SK-N-SH treated with all-trans-retinoic acid at 6 μM for 48 hours (cell line): Measurements from ENCODE around the gene PRKAA1.

Source experiments
- ATAC-seq: fragments of 200-7000 bp; cut with Tn5 transposase; 3 replicates; pipeline ENCODE4 v1.9.1; 2020; ENCODE audit warnings: mild to moderate bottlenecking, moderate library complexity
- ARNTL ChIP-seq: fragments of 450-650 bp; formaldehyde crosslinking; IDR thresholded peaks from 2 replicates; pipeline ENCODE4 v1.5.0; 2020; ENCODE audit warnings: low read depth, mild to moderate bottlenecking, moderate library complexity, borderline replicate concordance
- BACH2 ChIP-seq: fragments of 250-450 bp; sonication (Bioruptor Pico); IDR thresholded peaks from 2 replicates; pipeline ENCODE4 v1.9.0; 2021; ENCODE audit warnings: mild to moderate bottlenecking, borderline replicate concordance
- CREB5 ChIP-seq: fragments of 250-450 bp; sonication (Bioruptor Pico); IDR thresholded peaks from 2 replicates; pipeline ENCODE4 v1.5.1; 2020; ENCODE audit warnings: low read depth, mild to moderate bottlenecking, moderate library complexity
- CSDC2 ChIP-seq: fragments of 250-450 bp; sonication (Bioruptor Pico); IDR thresholded peaks from 2 replicates; pipeline ENCODE4 v1.5.0; 2020; ENCODE audit warnings: mild to moderate bottlenecking, moderate library complexity
- CSRNP3 ChIP-seq: fragments of 250-450 bp; sonication (Bioruptor Pico); IDR thresholded peaks from 2 replicates; pipeline ENCODE4 v1.5.1; 2021; ENCODE audit warnings: mild to moderate bottlenecking, moderate library complexity
- ISL1 ChIP-seq: fragments of 250-450 bp; sonication (Bioruptor Pico); IDR thresholded peaks from 2 replicates; pipeline ENCODE4 v2.1.2; 2022; ENCODE audit warnings: mild to moderate bottlenecking, moderate library complexity
- OSR1 ChIP-seq: fragments of 250-450 bp; sonication (Bioruptor Pico); IDR thresholded peaks from 2 replicates; pipeline ENCODE4 v1.8.0; 2022; ENCODE audit warnings: moderate library complexity, mild to moderate bottlenecking, inconsistent platforms
- PATZ1 ChIP-seq: fragments of 250-450 bp; sonication (Bioruptor Pico); IDR thresholded peaks from 2 replicates; pipeline ENCODE4 v1.8.0; 2020; ENCODE audit warnings: mild to moderate bottlenecking, moderate library complexity, borderline replicate concordance
- PPARA ChIP-seq: fragments of 250-450 bp; sonication (Bioruptor Pico); IDR thresholded peaks from 2 replicates; pipeline ENCODE4 v1.5.0; 2020; ENCODE audit warnings: mild to moderate bottlenecking, borderline replicate concordance
- RARB ChIP-seq: fragments of 250-450 bp; sonication (Bioruptor Pico); IDR thresholded peaks from 2 replicates; pipeline ENCODE4 v1.8.0; 2021; ENCODE audit warnings: mild to moderate bottlenecking, moderate library complexity
- SNAI2 ChIP-seq: fragments of 250-450 bp; sonication (Bioruptor Pico); IDR thresholded peaks from 2 replicates; pipeline ENCODE4 v1.5.0; 2020; ENCODE audit warnings: mild to moderate bottlenecking, moderate library complexity
- TCF4 ChIP-seq: fragments of 250-450 bp; sonication (Bioruptor Pico); IDR thresholded peaks from 2 replicates; pipeline ENCODE4 v1.8.0; 2021; ENCODE audit warnings: mild to moderate bottlenecking, moderate library complexity, borderline replicate concordance
- TOX ChIP-seq: fragments of 250-450 bp; sonication (Bioruptor Pico); IDR thresholded peaks from 2 replicates; pipeline ENCODE4 v1.8.0; 2021; ENCODE audit warnings: mild to moderate bottlenecking, moderate library complexity, borderline replicate concordance
- TSHZ2 ChIP-seq: fragments of 250-450 bp; sonication (Bioruptor Pico); IDR thresholded peaks from 2 replicates; pipeline ENCODE4 v1.5.0; 2020; ENCODE audit warnings: mild to moderate bottlenecking, moderate library complexity
- ZC3H10 ChIP-seq: fragments of 250-450 bp; sonication (Bioruptor Pico); IDR thresholded peaks from 2 replicates; pipeline ENCODE4 v1.5.1; 2021; ENCODE audit warnings: mild to moderate bottlenecking, moderate library complexity
- ZFP3 ChIP-seq: fragments of 250-450 bp; sonication (Bioruptor Pico); IDR thresholded peaks from 2 replicates; pipeline ENCODE4 v1.5.0; 2020; ENCODE audit warnings: mild to moderate bottlenecking, moderate library complexity
- ZFP30 ChIP-seq: fragments of 450-650 bp; formaldehyde crosslinking; IDR thresholded peaks from 2 replicates; pipeline ENCODE4 v1.5.0; 2022; ENCODE audit warnings: mild to moderate bottlenecking, moderate library complexity
- ZNF565 ChIP-seq: fragments of 450-650 bp; formaldehyde crosslinking; conservative IDR thresholded peaks from 2 replicates; pipeline ENCODE4 v1.5.0; 2020; ENCODE audit warnings: low read depth, mild to moderate bottlenecking, moderate library complexity
- ZNF70 ChIP-seq: fragments of 450-650 bp; formaldehyde crosslinking; IDR thresholded peaks from 2 replicates; pipeline ENCODE4 v1.5.0; 2020; ENCODE audit warnings: mild to moderate bottlenecking, moderate library complexity
- ZNF8 ChIP-seq: fragments of 450-650 bp; formaldehyde crosslinking; IDR thresholded peaks from 2 replicates; pipeline ENCODE4 v1.5.0; 2020; ENCODE audit warnings: mild to moderate bottlenecking, moderate library complexity

Gene PRKAA1

GRCh38 chr5:40798012-40798800 lies at the start of gene PRKAA1:
Gene PRKAA1, minus strand, starts transcription at chr5:40798374. Its CDS starts 185 bp downstream, at chr5:40798189.
- peak; percentile 95 for ATAC-seq
- TF ChIP-seq ZFP3 (CRISPR knock-in tag) (no peak), BACH2 (CRISPR knock-in tag) (no peak), SNAI2 (CRISPR knock-in tag) (no peak), TCF4 (CRISPR knock-in tag) (no peak), ARNTL (CRISPR knock-in tag) (no peak), ZFP30 (CRISPR knock-in tag) (no peak), CSDC2 (CRISPR knock-in tag) (no peak), RARB (CRISPR knock-in tag) (no peak), CSRNP3 (CRISPR knock-in tag) (no peak), OSR1 (CRISPR knock-in tag) (no peak), ZNF565 (CRISPR knock-in tag) (no peak), PPARA (no peak), ZNF70 (CRISPR knock-in tag) (no peak), ISL1 (CRISPR knock-in tag) (no peak), TOX (CRISPR knock-in tag) (no peak), CREB5 (CRISPR knock-in tag) (no peak), ZNF8 (no peak), PATZ1 (CRISPR knock-in tag) (no peak; the same call in 1 of the 2 replicates)
- TF ChIP-seq, all 23 proteins: peak for 0

DNA sequence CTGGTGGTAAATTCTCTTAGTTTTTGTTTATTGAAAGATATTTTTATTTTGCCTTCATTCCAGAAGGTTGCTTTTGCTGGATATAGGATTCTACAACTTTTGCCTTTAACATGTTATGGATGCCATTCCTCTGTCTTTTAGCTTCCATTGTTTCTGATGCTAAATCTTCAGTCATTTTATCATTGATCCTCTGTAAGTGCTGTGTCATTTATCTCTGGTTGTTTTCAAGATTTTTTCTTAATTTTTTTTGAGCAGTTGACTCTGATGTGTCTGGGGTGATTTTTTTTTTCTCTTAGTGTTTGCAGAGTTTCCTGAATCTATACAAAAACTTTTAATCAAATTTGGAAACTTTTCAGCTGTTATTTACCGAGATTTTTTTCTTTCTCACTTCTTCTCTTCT lies 49.4 kb upstream of the PRKAA1 start:
- no peak for TF ChIP-seq ZNF8
- TF ChIP-seq ZNF70 (CRISPR knock-in tag), result no peak
- TF ChIP-seq ZC3H10 (CRISPR knock-in tag), result no peak
- no peak for TF ChIP-seq TCF4 (CRISPR knock-in tag)
- no peak for TF ChIP-seq RARB (CRISPR knock-in tag)
- TF ChIP-seq TSHZ2 (CRISPR knock-in tag), result no peak
- no peak for TF ChIP-seq BACH2 (CRISPR knock-in tag)
- no peak for TF ChIP-seq ARNTL (CRISPR knock-in tag)
- TF ChIP-seq ZFP3 (CRISPR knock-in tag), result no peak
- no peak for ATAC-seq

DNA sequence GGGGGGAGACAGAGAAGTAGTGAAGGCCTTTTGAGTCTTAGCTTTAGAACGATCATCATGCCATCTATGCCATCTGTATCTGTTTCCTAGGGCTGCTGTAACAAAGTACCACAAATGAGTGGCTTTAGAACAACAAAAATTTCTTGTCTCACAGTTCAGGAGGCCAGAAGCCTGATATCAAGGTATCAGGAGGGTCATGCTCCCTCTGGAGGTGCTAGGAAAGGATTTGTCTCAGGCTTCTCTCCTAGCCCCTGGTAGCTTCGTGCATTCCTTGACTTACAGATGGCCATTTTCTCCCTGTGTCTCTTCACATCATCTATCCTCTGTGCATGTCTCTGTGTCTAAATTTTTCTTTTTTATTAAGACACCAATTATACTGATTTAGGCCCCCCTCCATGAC lies 48.2 kb upstream of the PRKAA1 start:
- TF ChIP-seq CSDC2 (CRISPR knock-in tag) (no peak), ZFP30 (CRISPR knock-in tag) (no peak), ZC3H10 (CRISPR knock-in tag) (no peak), ARNTL (CRISPR knock-in tag) (no peak), CREB5 (CRISPR knock-in tag) (no peak), TCF4 (CRISPR knock-in tag) (no peak), ZNF70 (CRISPR knock-in tag) (no peak), PPARA (no peak)
- no peak for ATAC-seq
